LNCaP clone FGC (cell line): Measurements from ENCODE around the gene C1orf74.

ENCODE experiments used
- DNase-seq: peaks from one replicate; pipeline ENCODE4 v3.0.0-alpha.2; 2011; ENCODE audit warnings: low read depth
- H3K4me3 ChIP-seq: 2 replicates; pipeline ENCODE4 v1.5.1; 2011; ENCODE audit warnings: mild to moderate bottlenecking, low read depth, low read length, control low read depth
- TF ChIP-seq, protein P1 (sequence below): IDR thresholded peaks from 2 replicates; pipeline ENCODE4 v1.5.1; 2012; ENCODE audit warnings: mild to moderate bottlenecking; ENCODE audit not compliant: control insufficient read depth, insufficient read depth; ENCODE audit errors: extremely low read depth

Gene C1orf74

DNA sequence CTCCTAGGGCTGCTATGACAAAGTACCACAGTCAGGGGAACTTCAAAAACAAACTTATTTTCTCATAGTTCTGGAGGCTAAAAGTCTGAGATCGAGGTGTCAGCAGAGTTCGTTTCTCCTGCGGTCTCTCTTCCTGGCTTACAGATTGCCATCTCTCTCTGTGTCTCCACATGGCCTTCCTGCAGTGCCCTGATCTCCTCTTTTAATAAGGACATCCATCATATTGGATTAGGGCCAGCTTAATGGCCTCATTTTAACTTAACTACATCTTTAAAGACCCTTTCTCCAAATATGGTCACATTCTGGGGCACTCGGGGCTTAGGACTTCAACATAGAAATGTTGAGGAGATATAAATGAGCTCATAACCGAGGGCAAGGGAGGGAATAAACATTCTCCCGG lies 12.2 kb downstream of the C1orf74 start:
- H3K4me3 ChIP-seq = no peak overlapping the region
- no peak for DNase-seq
- TF ChIP-seq, protein P1, sequence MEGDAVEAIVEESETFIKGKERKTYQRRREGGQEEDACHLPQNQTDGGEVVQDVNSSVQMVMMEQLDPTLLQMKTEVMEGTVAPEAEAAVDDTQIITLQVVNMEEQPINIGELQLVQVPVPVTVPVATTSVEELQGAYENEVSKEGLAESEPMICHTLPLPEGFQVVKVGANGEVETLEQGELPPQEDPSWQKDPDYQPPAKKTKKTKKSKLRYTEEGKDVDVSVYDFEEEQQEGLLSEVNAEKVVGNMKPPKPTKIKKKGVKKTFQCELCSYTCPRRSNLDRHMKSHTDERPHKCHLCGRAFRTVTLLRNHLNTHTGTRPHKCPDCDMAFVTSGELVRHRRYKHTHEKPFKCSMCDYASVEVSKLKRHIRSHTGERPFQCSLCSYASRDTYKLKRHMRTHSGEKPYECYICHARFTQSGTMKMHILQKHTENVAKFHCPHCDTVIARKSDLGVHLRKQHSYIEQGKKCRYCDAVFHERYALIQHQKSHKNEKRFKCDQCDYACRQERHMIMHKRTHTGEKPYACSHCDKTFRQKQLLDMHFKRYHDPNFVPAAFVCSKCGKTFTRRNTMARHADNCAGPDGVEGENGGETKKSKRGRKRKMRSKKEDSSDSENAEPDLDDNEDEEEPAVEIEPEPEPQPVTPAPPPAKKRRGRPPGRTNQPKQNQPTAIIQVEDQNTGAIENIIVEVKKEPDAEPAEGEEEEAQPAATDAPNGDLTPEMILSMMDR = no peak

- no peak overlapping the region for H3K4me3 ChIP-seq
- no peak for DNase-seq
- TF ChIP-seq, protein P1 = no peak
Measured at GRCh38 chr1:209770636-209771415, 13.5 kb downstream of the C1orf74 start.

DNA sequence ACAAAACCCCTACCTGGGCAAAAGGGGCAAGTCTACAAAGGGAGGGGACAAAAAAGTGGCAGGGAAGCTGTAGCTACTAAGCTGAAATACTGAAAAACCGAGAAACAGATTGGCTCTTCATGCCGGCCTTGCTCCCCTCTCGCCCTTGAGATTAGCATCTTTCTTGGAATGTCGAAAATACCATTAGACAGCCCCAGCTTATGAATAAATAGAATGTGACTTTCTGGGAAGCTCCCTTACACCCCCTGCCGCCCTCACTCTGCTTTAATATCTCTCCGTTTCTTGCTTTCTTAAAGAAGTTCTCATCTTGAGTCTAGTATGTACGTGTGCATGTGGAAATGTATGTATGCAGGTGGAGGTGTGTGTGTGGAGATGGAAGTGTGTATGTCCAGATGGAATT lies 14.4 kb downstream of the C1orf74 start:
- no peak for DNase-seq
- H3K4me3 ChIP-seq = no peak overlapping the region
- TF ChIP-seq, protein P1 = no peak

GRCh38 chr1:209769171-209769904 lies 15.0 kb downstream of the C1orf74 start:
- TF ChIP-seq, protein P1 = no peak
- no peak overlapping the region for H3K4me3 ChIP-seq
- DNase-seq = no peak

DNA sequence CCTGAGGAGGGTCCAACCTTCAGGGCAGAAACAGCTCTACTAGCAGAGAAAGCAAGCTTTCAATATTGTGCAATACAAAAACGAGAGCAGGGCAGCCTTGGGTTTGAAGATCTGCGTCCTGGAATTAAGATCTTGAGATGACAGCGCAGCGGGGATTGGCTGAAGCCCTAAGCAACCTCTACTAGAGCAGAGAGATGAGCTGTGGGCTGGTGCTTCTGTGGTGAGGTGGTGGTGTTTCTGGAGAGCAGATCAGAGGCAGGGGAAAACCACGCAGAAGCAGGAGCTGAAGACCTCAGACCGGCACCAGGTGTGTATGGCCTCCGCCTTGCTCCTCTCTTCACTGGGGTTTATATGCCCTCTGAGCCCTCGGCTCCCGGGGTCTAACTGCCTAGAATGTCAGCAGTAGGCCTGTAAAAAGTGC lies 16.0 kb downstream of the C1orf74 start:
- no peak overlapping the region for H3K4me3 ChIP-seq
- TF ChIP-seq, protein P1 = no peak
- no peak for DNase-seq

- TF ChIP-seq, protein P1 = no peak
- no peak overlapping the region for H3K4me3 ChIP-seq
Measured at GRCh38 chr1:209767706-209768105, 16.7 kb downstream of the C1orf74 start.

More at GRCh38 chr1:209767706-209768105, 16.7 kb downstream of the C1orf74 start:
- no peak for DNase-seq
